Pulmonary artery endothelial cell (primary cell): ENCODE results near the gene MTX2. TPM values are rescaled to one million over a fixed set of nuclear protein-coding genes. Genes with fewer than 3 reads are reported as not detected.
"Not testable (repeated sequence)": the region's sequence is repeated elsewhere in the genome, so short reads cannot be mapped to it uniquely, and the experiment has no call there.

Experiments
- DNase-seq: peaks from one replicate; pipeline ENCODE4 v3.0.0-alpha.2; 2011; ENCODE audit warnings: low read depth, low spot score
- total RNA-seq: library from RNA; depleted of rRNA; stranded (reverse); fragments of >200 nt; gene quantifications from 2 replicates; pipeline ENCODE4 v1.2.3, GENCODE V29; 2014

The MTX2 gene
- total RNA-seq, 1 donor from 2014 or later, result 34.5 TPM

- not testable (repeated sequence) for DNase-seq
Observed at GRCh38 chr2:176373155-176373554, 103.9 kb downstream of the MTX2 start.

GRCh38 chr2:176378323-176378722 is 109.1 kb downstream of the MTX2 start:
- no peak for DNase-seq

DNA sequence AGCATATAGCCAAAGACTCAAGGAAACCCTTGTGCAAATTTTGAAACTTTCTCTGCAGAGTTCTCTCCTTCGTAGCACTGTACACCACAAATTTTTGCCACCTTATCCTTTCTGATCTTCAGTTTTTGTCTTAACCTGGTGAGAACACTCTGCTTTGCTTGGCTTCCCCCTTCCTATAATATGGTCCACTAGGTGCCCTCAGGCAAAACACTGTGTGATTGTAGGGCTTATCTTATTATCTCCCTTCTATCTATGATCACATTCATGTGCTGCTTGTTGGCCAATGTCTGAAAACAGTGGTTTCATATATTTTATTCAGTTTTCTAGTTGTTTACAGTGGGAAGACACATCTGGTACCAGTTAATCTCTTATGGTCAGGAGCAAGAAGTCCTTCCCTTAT is 111.1 kb downstream of the MTX2 start:
- no peak for DNase-seq

DNA sequence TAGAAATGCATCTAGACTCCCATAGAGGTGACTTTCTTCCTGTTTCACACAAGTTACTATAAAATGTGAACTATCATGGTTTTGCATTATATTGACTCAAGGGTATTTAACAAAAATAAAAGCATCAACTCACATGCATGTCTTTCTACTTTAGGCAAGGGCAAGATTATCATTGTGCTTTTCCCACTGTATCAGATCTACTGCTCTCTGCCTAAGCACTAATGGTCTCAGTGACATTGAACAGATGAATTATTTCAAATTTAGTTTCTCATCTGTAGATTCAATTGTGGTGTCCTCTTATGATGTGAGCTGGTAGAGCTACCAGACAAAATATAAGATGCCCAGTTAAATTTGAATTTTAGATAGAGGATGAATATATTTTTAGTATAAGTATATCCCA is 113.9 kb downstream of the MTX2 start:
- DNase-seq, result no peak

DNA sequence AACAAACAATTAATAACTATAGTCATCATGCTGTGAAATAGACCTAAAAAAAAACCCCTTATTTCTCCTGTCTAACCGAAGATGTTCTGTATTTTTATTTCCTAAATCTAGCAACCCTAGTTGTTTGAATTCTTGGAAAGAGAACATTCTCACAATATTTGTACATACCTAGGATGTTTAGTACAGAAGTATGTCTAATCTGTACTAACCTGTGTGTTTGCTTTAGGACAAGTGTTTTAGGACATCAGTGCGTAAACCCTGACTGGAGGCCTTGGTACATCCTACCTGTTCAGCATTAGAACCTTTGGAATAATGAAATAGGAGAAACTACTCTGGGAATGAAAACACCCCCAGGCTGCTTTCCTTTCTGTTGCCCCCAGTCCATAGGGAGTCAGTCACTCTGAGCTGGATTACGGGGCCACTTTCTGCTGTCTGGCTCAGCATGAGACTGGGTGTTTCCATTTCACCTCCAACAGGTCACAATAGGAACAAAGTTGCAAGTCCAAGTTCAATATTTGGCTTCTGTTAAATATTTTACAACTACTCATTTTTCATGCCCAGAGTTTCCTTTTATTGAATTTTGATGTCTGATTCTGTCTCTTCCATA is 114.7 kb downstream of the MTX2 start:
- no peak for DNase-seq

DNA sequence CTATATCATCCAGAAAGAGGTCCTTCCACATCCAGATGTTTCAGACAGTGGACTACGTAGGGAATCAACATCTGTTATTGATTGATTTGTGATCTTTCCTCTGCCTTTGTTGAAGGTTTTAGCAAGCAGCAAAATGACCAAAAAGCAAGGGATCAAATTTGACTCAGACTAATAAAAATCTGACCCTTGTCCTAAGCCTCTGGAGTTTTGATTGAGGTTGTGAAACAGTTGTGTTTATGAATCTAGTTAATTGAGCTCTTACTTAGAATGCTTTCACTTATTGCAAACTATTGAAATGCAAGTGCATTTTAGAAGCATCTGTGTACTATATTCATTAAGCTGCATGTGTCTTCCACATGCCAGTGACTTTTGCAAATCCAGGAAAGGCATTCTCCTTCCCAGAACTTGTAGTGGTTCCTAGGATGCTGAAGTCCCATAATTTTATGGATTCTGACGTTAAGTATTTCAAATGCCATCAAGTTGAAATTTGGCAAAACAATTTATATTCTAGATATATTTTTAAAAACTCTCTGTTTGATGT is 116.0 kb downstream of the MTX2 start:
- DNase-seq, result no peak

DNA sequence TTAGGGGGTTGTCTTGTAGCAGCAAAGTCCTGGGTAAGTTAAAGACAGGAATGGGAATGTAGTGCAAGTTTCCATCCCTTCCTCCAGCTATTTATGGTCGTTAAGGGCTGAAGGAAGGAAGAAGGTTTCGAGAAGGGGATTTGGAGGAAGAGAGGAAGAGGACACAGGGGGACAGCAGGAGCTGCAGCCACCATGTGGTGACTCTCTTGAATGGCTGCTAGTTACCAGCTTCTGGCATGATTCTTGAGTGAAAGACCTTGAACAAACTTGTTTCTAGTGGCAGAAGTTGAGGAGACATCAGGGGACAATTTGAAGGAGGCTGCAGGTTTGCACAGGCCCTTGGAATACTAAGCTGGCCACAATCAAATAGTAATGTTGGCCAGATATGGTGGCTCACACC is 116.6 kb downstream of the MTX2 start:
- no peak for DNase-seq

Other genes starting within 250 kb of the MTX2 start
- gene EVX2, start 185.5 kb upstream of the MTX2 start, total RNA-seq, result not detected in 2 replicates
- gene HOXD13, start 176.7 kb upstream of the MTX2 start, total RNA-seq, result not detected in 2 replicates
- gene HOXD12, start 169.6 kb upstream of the MTX2 start, total RNA-seq, result not detected in 2 replicates
- not detected in 2 replicates for gene HOXD11, start 162.2 kb upstream of the MTX2 start, total RNA-seq
- gene HOXD10, start 152.7 kb upstream of the MTX2 start, total RNA-seq, result not detected in 2 replicates
- gene HOXD9, start 146.7 kb upstream of the MTX2 start, total RNA-seq, result not detected in 2 replicates
- not detected in 2 replicates for gene HOXD8, start 139.7 kb upstream of the MTX2 start, total RNA-seq
- gene HOXD4, start 117.9 kb upstream of the MTX2 start, total RNA-seq, result not detected in 2 replicates
- gene HOXD3, start 112.1 kb upstream of the MTX2 start, total RNA-seq, result not detected in 2 replicates
- 0.07 TPM in 1 of 2 replicates, not detected in the other for gene HOXD1, start 80.8 kb upstream of the MTX2 start, total RNA-seq